GOT3 (cell line): ENCODE data around the gene KIF2C.
"Not testable (repeated sequence)": the region's sequence is repeated elsewhere in the genome, so short reads cannot be mapped to it uniquely, and the experiment has no call there.

Experiments used
- DNase-seq: peaks from one replicate; lab custom pipeline; 2025; ENCODE audit warnings: mixed read lengths; lab: John Stamatoyannopoulos, UW

Gene KIF2C

GRCh38 chr1:44775930-44776729, 36.5 kb downstream of the KIF2C start:
- no peak for DNase-seq

GRCh38 chr1:44776730-44777068, 37.1 kb downstream of the KIF2C start:
- DNase-seq: no peak

- DNase-seq: no peak
Observed at GRCh38 chr1:44777547-44777946, 37.9 kb downstream of the KIF2C start.

GRCh38 chr1:44777969-44778635, 38.5 kb downstream of the KIF2C start:
- no peak for DNase-seq

- no peak for DNase-seq
Observed at GRCh38 chr1:44778705-44779576, 39.3 kb downstream of the KIF2C start.

- no peak for DNase-seq
Observed at GRCh38 chr1:44780583-44781121, 41.0 kb downstream of the KIF2C start.

GRCh38 chr1:44783697-44784093, 44.1 kb downstream of the KIF2C start:
- DNase-seq: no peak

GRCh38 chr1:44784094-44785028, 44.7 kb downstream of the KIF2C start:
- DNase-seq: no peak

GRCh38 chr1:44785029-44785380, 45.4 kb downstream of the KIF2C start:
- DNase-seq: no peak

- DNase-seq: no peak
Observed at GRCh38 chr1:44785501-44786137, 46.0 kb downstream of the KIF2C start.

GRCh38 chr1:44786138-44786840, 46.7 kb downstream of the KIF2C start:
- no peak for DNase-seq

GRCh38 chr1:44786841-44787426, 47.3 kb downstream of the KIF2C start:
- DNase-seq: no peak

- DNase-seq: no peak
Observed at GRCh38 chr1:44787506-44787905, 47.9 kb downstream of the KIF2C start.

GRCh38 chr1:44788120-44788860, 48.7 kb downstream of the KIF2C start, which contains the start of gene BEST4:
Gene BEST4 (minus strand): TSS chr1:44788170. CDS start chr1:44787705, 465 bp downstream.
- DNase-seq: no peak

GRCh38 chr1:44790968-44791801, 51.5 kb downstream of the KIF2C start:
- no peak for DNase-seq

GRCh38 chr1:44792736-44793502, 53.3 kb downstream of the KIF2C start:
- no peak for DNase-seq

GRCh38 chr1:44797886-44798285, 58.2 kb downstream of the KIF2C start:
- not testable (repeated sequence) for DNase-seq
